Stimulated activated naive CD8-positive, alpha-beta T cell treated with anti-CD3 and anti-CD28 coated beads, Interleukin-15, amount 100 ng/mL, for 72 hours (primary cell): ENCODE data around the gene FOXN3.

Source experiments
- ATAC-seq: fragments of 150-1000 bp; cut with Tn5 transposase; 2 replicates; pipeline ENCODE4 v1.10.0; 2021; ENCODE audit warnings: mild to moderate bottlenecking, moderate library complexity
- DNase-seq, 2 donors: peaks; one replicate each; pipeline ENCODE4 v3.0.0; 2021 to 2022
- H3K27ac Mint-ChIP-seq, 2 donors: one replicate each; pipeline ENCODE4 v1.8.0; 2022; ENCODE audit warnings: mild to moderate bottlenecking in 2 of 2, mixed read lengths in 2 of 2, moderate library complexity in 2 of 2
- H3K27me3 Mint-ChIP-seq: one replicate; pipeline ENCODE4 v1.8.0; 2022; ENCODE audit warnings: mixed read lengths
- H3K4me1 Mint-ChIP-seq: one replicate; pipeline ENCODE4 v1.8.0; 2022; ENCODE audit warnings: mild to moderate bottlenecking, mixed read lengths
- H3K4me3 Mint-ChIP-seq, 2 donors: one replicate each; pipeline ENCODE4 v1.8.0; 2022; ENCODE audit warnings: mild to moderate bottlenecking in 2 of 2, mixed read lengths in 2 of 2, moderate library complexity in 1 of 2
- H3K9me3 Mint-ChIP-seq, 2 donors: one replicate each; pipeline ENCODE4 v1.8.0; 2022; ENCODE audit warnings: mixed read lengths in 2 of 2

FOXN3 gene

GRCh38 chr14:89143595-89143994 lies 273.4 kb downstream of the FOXN3 start:
- Mint-ChIP-seq H3K9me3 (no peaks in the 10 kb centered on the region), H3K4me1 (peaks cover 6% of the 10 kb centered on the region), H3K27ac (peak overlapping the region in 1 of 2 donors; percentile 31), H3K4me3 (no peak overlapping the region), H3K27me3 (no peaks in the 10 kb centered on the region)
- ATAC-seq, result no peak
- DNase-seq, result no peak

- Mint-ChIP-seq H3K9me3 (peaks cover under 1 to 7% of the 10 kb centered on the region in 2 donors), H3K27me3 (no peaks in the 10 kb centered on the region), H3K4me3 (no peak overlapping the region), H3K4me1 (peaks cover 6% of the 10 kb centered on the region), H3K27ac (no peak overlapping the region)
- DNase-seq, result no peak
- no peak for ATAC-seq
These were observed 274.7 kb downstream of the FOXN3 start for GRCh38 chr14:89142366-89142765.

GRCh38 chr14:89141862-89142261 lies 275.2 kb downstream of the FOXN3 start:
- Mint-ChIP-seq H3K9me3 (peaks cover 5 to 12% of the 10 kb centered on the region in 2 donors), H3K4me1 (peaks cover 6% of the 10 kb centered on the region), H3K27ac (no peak overlapping the region), H3K4me3 (no peak overlapping the region), H3K27me3 (no peaks in the 10 kb centered on the region)
- ATAC-seq (no peak), DNase-seq (no peak)

- H3K4me3 Mint-ChIP-seq, result no peak overlapping the region
- H3K4me1 Mint-ChIP-seq, result peaks cover 6% of the 10 kb centered on the region
- no peak for ATAC-seq
- no peak for DNase-seq
- no peaks in the 10 kb centered on the region for H3K27me3 Mint-ChIP-seq
- H3K9me3 Mint-ChIP-seq, result peaks cover 16 to 25% of the 10 kb centered on the region in 2 donors
- H3K27ac Mint-ChIP-seq, result no peak overlapping the region
These were observed 276.7 kb downstream of the FOXN3 start for GRCh38 chr14:89140326-89140725.

- H3K27me3 Mint-ChIP-seq, result no peaks in the 10 kb centered on the region
- no peak for DNase-seq
- H3K4me3 Mint-ChIP-seq, result no peak overlapping the region
- H3K4me1 Mint-ChIP-seq, result peaks cover 6% of the 10 kb centered on the region
- H3K9me3 Mint-ChIP-seq, result peaks cover 19 to 30% of the 10 kb centered on the region in 2 donors
- no peak for ATAC-seq
- H3K27ac Mint-ChIP-seq, result no peak overlapping the region
These were observed 277.4 kb downstream of the FOXN3 start for GRCh38 chr14:89139404-89140247.

DNA sequence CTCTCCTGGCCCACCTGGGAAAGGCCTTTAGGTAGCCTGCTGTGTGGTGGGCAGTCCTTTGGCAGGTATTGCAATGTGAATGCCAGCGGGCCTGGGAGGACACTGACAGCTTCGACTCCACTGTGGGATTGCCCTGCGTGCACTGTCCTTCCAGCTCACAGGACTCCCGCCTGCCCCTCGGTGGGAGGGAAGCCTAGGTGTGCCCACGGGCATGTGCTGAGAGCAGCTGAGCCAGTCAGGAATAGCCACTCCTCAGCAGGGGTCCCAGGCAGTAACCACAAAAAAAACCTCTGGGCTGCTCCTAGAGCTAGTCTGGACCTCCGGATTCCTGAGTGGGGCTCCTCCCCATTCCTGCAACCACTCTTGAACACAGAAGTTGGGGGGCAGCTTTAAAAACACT lies 278.2 kb downstream of the FOXN3 start:
- Mint-ChIP-seq H3K9me3 (peaks cover 19 to 30% of the 10 kb centered on the region in 2 donors), H3K4me3 (no peak overlapping the region), H3K27ac (peak overlapping the region in 1 of 2 donors; percentile 12), H3K27me3 (no peaks in the 10 kb centered on the region), H3K4me1 (peaks cover 6% of the 10 kb centered on the region)
- ATAC-seq, result no peak
- DNase-seq, result no peak

DNA sequence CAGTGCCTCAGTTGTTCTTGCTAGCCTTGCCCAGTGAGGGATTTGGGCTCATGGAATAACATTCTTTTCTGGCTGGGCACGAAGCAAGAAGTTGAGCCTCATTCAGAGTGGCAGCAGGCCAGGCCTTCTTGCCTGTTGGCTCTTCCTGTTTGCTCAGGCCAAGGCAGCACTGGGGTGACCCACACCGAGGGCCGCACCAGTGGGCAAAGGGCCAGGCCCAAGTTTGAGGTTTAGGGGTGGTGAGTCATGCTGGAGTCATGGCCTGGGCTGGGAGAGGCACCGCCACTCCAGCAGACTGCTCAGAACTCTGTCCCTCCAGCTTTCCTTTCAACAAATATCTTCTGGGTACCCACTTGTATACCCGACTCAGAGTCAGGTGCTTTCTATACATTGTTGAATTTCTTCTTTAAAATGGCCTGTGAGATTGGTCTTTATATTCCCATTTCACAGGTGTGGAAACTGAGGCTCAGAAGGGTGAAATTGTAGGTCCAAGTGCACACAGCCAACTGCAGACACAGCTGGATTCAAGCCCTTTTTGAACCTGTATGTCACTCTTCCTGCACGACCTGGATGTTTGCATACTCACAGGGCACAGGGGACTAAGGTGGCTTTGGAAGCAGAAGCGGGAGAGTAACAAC lies 279.4 kb downstream of the FOXN3 start:
- Mint-ChIP-seq H3K4me3 (no peak overlapping the region), H3K27ac (no peak overlapping the region), H3K4me1 (peaks cover 6% of the 10 kb centered on the region), H3K27me3 (no peaks in the 10 kb centered on the region), H3K9me3 (peaks cover 19 to 30% of the 10 kb centered on the region in 2 donors)
- DNase-seq (no peak), ATAC-seq (no peak)

- Mint-ChIP-seq H3K27me3 (no peaks in the 10 kb centered on the region), H3K9me3 (peaks cover 19 to 30% of the 10 kb centered on the region in 2 donors), H3K4me3 (no peak overlapping the region), H3K4me1 (peaks cover 6% of the 10 kb centered on the region), H3K27ac (no peak overlapping the region)
- ATAC-seq, result no peak
- DNase-seq, result no peak
These were observed 280.4 kb downstream of the FOXN3 start for GRCh38 chr14:89136587-89136986.

GRCh38 chr14:89134640-89135039 lies 282.4 kb downstream of the FOXN3 start:
- Mint-ChIP-seq H3K4me3 (no peak overlapping the region), H3K4me1 (no peaks in the 10 kb centered on the region), H3K27me3 (no peaks in the 10 kb centered on the region), H3K27ac (no peak overlapping the region), H3K9me3 (peaks cover 19 to 30% of the 10 kb centered on the region in 2 donors)
- ATAC-seq (no peak), DNase-seq (no peak)

GRCh38 chr14:89131004-89131750 lies 285.9 kb downstream of the FOXN3 start:
- no peak for ATAC-seq
- DNase-seq, result no peak
- peaks cover 10 to 13% of the 10 kb centered on the region in 2 donors for H3K9me3 Mint-ChIP-seq
- no peaks in the 10 kb centered on the region for H3K27me3 Mint-ChIP-seq
- no peaks in the 10 kb centered on the region for H3K4me1 Mint-ChIP-seq
- no peak overlapping the region for H3K4me3 Mint-ChIP-seq
- no peak overlapping the region for H3K27ac Mint-ChIP-seq

DNA sequence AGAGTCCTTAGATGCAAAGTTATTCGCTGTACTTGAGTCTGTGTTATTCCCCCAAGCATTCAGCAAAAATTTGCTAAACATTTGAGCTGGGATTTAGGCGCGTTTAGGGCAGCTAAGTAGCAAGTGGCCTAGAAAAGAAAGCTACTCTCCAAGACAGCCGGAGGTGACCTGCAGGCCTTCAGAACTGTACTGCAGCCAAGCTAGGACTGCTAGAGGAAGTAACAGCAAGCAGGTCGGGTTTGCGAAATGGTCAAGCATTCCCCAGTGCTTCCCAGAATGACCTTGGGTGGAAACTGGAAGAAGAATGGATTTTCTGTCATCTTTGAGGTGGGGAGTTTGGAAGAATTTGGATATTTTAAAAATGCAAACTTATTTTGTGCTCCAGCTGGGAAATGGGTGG lies 287.5 kb downstream of the FOXN3 start:
- DNase-seq, result no peak
- no peak for ATAC-seq
- Mint-ChIP-seq H3K27ac (no peak overlapping the region), H3K4me1 (no peaks in the 10 kb centered on the region), H3K27me3 (no peaks in the 10 kb centered on the region), H3K9me3 (no peaks in the 10 kb centered on the region), H3K4me3 (no peak overlapping the region)

GRCh38 chr14:89128311-89129026 lies 288.6 kb downstream of the FOXN3 start:
- Mint-ChIP-seq H3K4me3 (no peak overlapping the region), H3K27me3 (peaks cover under 1% of the 10 kb centered on the region), H3K4me1 (no peaks in the 10 kb centered on the region), H3K9me3 (no peaks in the 10 kb centered on the region), H3K27ac (no peak overlapping the region)
- DNase-seq (no peak), ATAC-seq (no peak)

DNA sequence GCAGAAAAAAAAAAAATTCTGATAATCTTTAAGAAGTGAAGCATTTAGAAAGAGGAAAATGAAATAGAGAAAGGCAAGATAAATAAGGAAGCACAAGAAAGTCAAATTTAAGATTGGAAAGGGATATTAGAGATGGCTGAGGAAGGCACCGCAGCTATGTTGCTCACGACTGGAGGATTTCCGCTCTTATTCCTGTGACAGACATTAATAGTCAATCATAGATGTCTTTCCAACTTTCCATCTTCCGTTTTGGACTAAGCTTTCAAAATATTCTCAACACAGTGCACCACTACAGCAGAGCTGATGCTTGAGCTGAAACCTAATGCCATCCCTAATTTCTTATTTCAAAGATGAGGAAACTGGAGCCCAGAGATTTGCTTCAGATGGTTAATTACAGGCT lies 290.6 kb downstream of the FOXN3 start:
- no peak overlapping the region for H3K27ac Mint-ChIP-seq
- H3K4me1 Mint-ChIP-seq, result no peaks in the 10 kb centered on the region
- no peak overlapping the region for H3K4me3 Mint-ChIP-seq
- H3K27me3 Mint-ChIP-seq, result peaks cover 20% of the 10 kb centered on the region
- no peaks in the 10 kb centered on the region for H3K9me3 Mint-ChIP-seq
- ATAC-seq (no peak), DNase-seq (no peak)

GRCh38 chr14:89125216-89125615 lies 291.8 kb downstream of the FOXN3 start:
- Mint-ChIP-seq H3K4me1 (no peaks in the 10 kb centered on the region), H3K4me3 (no peak overlapping the region), H3K27ac (no peak overlapping the region), H3K9me3 (no peaks in the 10 kb centered on the region), H3K27me3 (peaks cover 23% of the 10 kb centered on the region)
- ATAC-seq (no peak), DNase-seq (no peak)

DNA sequence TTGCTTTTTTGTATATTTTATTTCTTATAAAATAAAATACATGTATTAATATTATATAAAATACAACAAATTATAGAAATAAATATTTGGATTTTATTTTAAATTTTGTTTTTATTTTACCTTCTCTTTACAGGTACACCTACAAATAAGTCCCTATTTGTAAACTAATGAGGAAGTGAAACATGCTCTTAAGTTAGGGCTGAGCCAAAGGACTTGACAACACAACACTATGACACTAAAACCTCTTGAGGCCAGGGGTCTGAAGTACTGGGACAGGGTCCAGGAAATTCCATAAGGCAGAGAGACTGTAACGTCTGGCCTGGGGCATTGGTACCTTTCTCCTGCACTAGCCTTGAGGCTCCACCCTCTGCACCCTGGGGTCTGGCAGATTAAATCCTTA lies 293.2 kb downstream of the FOXN3 start:
- DNase-seq (no peak), ATAC-seq (no peak)
- H3K9me3 Mint-ChIP-seq, result peaks cover 0 to 10% of the 10 kb centered on the region in 2 donors

More for the DNA sequence above, 293.2 kb downstream of the FOXN3 start:
- H3K27ac Mint-ChIP-seq, result no peak overlapping the region
- H3K27me3 Mint-ChIP-seq, result peaks cover 23% of the 10 kb centered on the region
- no peak overlapping the region for H3K4me3 Mint-ChIP-seq
- H3K4me1 Mint-ChIP-seq, result no peaks in the 10 kb centered on the region
